WTC11 (cell line): Measurements from ENCODE around the gene LEFTY2. TPM values are rescaled to one million over a fixed set of nuclear protein-coding genes. Genes with fewer than 3 reads are reported as not detected.
"Not testable (repeated sequence)": the region's sequence is repeated elsewhere in the genome, so short reads cannot be mapped to it uniquely, and the experiment has no call there.

Experiments
- ATAC-seq: fragments of 200-7000 bp; cut with Tn5 transposase; 2 replicates; pipeline ENCODE4 v1.10.0; 2021; ENCODE audit warnings: mild to moderate bottlenecking, moderate library complexity
- CTCF ChIA-PET: fragments of 300-600 bp; sonication (Branson Sonifier 250); formaldehyde crosslinking; loops from one replicate; lab custom pipeline; 2021; ENCODE audit warnings: antibody characterized with exemption; lab: Charles Lee
- POLR2A ChIA-PET: fragments of 350-600 bp; sonication (Branson Sonifier 250); formaldehyde crosslinking; loops from one replicate; lab custom pipeline; 2021; ENCODE audit warnings: antibody characterized with exemption; lab: Charles Lee
- DNase-seq: peaks from one replicate; pipeline ENCODE4 v3.0.0; 2021; ENCODE audit warnings: low spot score
- H3K27ac Mint-ChIP-seq: 2 replicates; pipeline ENCODE4 v1.8.0; 2021; ENCODE audit warnings: mixed read lengths
- H3K27me3 Mint-ChIP-seq: 2 replicates; pipeline ENCODE4 v1.8.0; 2021; ENCODE audit warnings: low read depth, mild to moderate bottlenecking, moderate library complexity, mixed read lengths
- H3K36me3 Mint-ChIP-seq: 2 replicates; pipeline ENCODE4 v1.8.0; 2021; ENCODE audit warnings: mixed read lengths
- H3K4me1 Mint-ChIP-seq: 2 replicates; pipeline ENCODE4 v1.8.0; 2022; ENCODE audit warnings: mixed read lengths
- H3K4me3 Mint-ChIP-seq: 2 replicates; pipeline ENCODE4 v1.8.0; 2021; ENCODE audit warnings: mild to moderate bottlenecking, moderate library complexity, mixed read lengths
- H3K9me3 Mint-ChIP-seq: 2 replicates; pipeline ENCODE4 v1.8.0; 2021; ENCODE audit warnings: mixed read lengths
- JAZF1 ChIP-seq: fragments of 250-450 bp; sonication (Bioruptor Pico); IDR thresholded peaks from 2 replicates; pipeline ENCODE4 v1.9.0; 2021; ENCODE audit warnings: moderate library complexity, mild to moderate bottlenecking, inconsistent platforms
- JUN ChIP-seq: sonication (generic); formaldehyde crosslinking; IDR thresholded peaks from 2 replicates; pipeline ENCODE4 v1.8.0; 2023; ENCODE audit warnings: mild to moderate bottlenecking, missing genetic modification reagents
- NR3C1 ChIP-seq: sonication (generic); formaldehyde crosslinking; conservative IDR thresholded peaks from 2 replicates; pipeline ENCODE4 v1.8.1; 2023; ENCODE audit warnings: low read depth, mild to moderate bottlenecking, missing genetic modification reagents
- SMAD4 ChIP-seq: sonication (generic); formaldehyde crosslinking; IDR thresholded peaks from 2 replicates; pipeline ENCODE4 v1.8.0; 2022; ENCODE audit warnings: mild to moderate bottlenecking, missing genetic modification reagents
- SP1 ChIP-seq: sonication (generic); formaldehyde crosslinking; conservative IDR thresholded peaks from 2 replicates; pipeline ENCODE4 v1.8.1; 2022; ENCODE audit warnings: missing genetic modification reagents
- TCF7 ChIP-seq: sonication (generic); formaldehyde crosslinking; IDR thresholded peaks from 2 replicates; pipeline ENCODE4 v1.8.0; 2022; ENCODE audit warnings: mild to moderate bottlenecking, low read depth, missing genetic modification reagents, moderate library complexity
- TEAD4 ChIP-seq: sonication (generic); formaldehyde crosslinking; IDR thresholded peaks from 2 replicates; pipeline ENCODE4 v1.8.0; 2022; ENCODE audit warnings: mild to moderate bottlenecking, missing genetic modification reagents
- TP53 ChIP-seq: sonication (generic); formaldehyde crosslinking; IDR thresholded peaks from 2 replicates; pipeline ENCODE4 v1.8.1; 2023; ENCODE audit warnings: mild to moderate bottlenecking, missing genetic modification reagents
- ZBTB21 ChIP-seq: sonication (generic); formaldehyde crosslinking; IDR thresholded peaks from 2 replicates; pipeline ENCODE4 v1.8.1; 2023; ENCODE audit warnings: mild to moderate bottlenecking, missing genetic modification reagents, borderline replicate concordance
- ZNF138 ChIP-seq: sonication (generic); formaldehyde crosslinking; conservative IDR thresholded peaks from 2 replicates; pipeline ENCODE4 v1.8.1; 2022; ENCODE audit warnings: mild to moderate bottlenecking, moderate library complexity, missing genetic modification reagents
- ZNF232 ChIP-seq: sonication (generic); formaldehyde crosslinking; IDR thresholded peaks from 2 replicates; pipeline ENCODE4 v1.8.0; 2022; ENCODE audit warnings: mild to moderate bottlenecking, missing genetic modification reagents
- ZNF317 ChIP-seq: sonication (generic); formaldehyde crosslinking; IDR thresholded peaks from 2 replicates; pipeline ENCODE4 v1.8.1; 2023; ENCODE audit warnings: low read depth, mild to moderate bottlenecking, moderate library complexity, missing genetic modification reagents, borderline replicate concordance
- ZNF671 ChIP-seq: fragments of 250-450 bp; sonication (Bioruptor Pico); IDR thresholded peaks from 2 replicates; pipeline ENCODE4 v1.8.0; 2021; ENCODE audit warnings: mild to moderate bottlenecking
- total RNA-seq: library from RNA; stranded (reverse); gene quantifications from 3 replicates; pipeline ENCODE4 v1.2.3, GENCODE V29; 2021
- TF ChIP-seq, protein P1 (sequence below): sonication (generic); formaldehyde crosslinking; conservative IDR thresholded peaks from 2 replicates; pipeline ENCODE4 v1.8.1; 2023; ENCODE audit warnings: mild to moderate bottlenecking, low read depth, missing genetic modification reagents, moderate library complexity
- TF ChIP-seq, protein P2 (sequence below): sonication (generic); formaldehyde crosslinking; IDR thresholded peaks from 2 replicates; pipeline ENCODE4 v1.8.0; 2022; ENCODE audit warnings: mild to moderate bottlenecking, missing genetic modification reagents
- TF ChIP-seq, protein P3 (sequence below): fragments of 250-450 bp; sonication (Bioruptor Pico); IDR thresholded peaks from 2 replicates; pipeline ENCODE4 v1.9.0; 2021; ENCODE audit warnings: mild to moderate bottlenecking, borderline replicate concordance
- TF ChIP-seq, protein P4 (sequence below): sonication (generic); formaldehyde crosslinking; conservative IDR thresholded peaks from 2 replicates; pipeline ENCODE4 v1.8.1; 2022; ENCODE audit warnings: mild to moderate bottlenecking, missing genetic modification reagents

LEFTY2 gene
- total RNA-seq, 1 experiment from 2014 or later: 15.5 TPM

DNA sequence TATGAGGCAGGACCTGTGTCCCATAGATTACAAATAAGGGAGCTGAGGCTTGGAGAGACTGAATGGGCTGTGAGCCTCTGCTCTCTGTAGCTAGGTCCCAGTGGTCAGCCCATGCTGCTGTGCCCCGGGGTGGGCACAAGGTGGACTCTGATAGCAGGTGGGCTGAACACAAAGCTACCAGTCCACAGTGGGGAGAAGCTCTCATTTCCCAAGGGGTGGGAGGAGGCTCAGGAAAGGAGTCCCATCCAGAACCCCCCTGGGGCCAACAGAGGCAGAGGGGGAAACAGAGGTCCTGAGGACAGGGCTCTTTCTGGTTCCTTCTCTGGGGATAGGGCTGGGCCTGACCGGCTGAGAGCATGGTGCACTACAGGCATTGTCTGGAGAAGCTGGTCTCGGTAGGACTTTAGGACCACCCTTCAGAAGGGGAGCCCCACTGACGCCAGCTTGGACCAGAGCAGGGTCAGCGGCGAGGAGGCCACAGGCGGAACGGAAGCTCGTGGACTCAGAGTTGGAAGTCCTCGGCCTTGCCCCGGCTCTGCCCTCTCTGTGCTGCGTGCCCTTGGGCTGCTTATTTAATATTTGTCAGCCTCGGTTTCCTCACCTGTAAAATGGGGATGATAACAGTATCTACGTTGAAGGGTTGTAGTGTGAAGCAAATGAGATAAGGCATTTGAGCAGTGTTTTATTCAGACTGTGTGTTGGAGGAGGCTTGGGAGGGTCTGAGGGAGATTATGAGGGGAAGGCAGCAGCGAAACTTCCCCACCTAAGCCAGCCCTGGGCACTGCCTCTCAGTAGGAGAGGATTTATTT lies 31.5 kb upstream of the LEFTY2 start (continued):
- TF ChIP-seq, protein P1, sequence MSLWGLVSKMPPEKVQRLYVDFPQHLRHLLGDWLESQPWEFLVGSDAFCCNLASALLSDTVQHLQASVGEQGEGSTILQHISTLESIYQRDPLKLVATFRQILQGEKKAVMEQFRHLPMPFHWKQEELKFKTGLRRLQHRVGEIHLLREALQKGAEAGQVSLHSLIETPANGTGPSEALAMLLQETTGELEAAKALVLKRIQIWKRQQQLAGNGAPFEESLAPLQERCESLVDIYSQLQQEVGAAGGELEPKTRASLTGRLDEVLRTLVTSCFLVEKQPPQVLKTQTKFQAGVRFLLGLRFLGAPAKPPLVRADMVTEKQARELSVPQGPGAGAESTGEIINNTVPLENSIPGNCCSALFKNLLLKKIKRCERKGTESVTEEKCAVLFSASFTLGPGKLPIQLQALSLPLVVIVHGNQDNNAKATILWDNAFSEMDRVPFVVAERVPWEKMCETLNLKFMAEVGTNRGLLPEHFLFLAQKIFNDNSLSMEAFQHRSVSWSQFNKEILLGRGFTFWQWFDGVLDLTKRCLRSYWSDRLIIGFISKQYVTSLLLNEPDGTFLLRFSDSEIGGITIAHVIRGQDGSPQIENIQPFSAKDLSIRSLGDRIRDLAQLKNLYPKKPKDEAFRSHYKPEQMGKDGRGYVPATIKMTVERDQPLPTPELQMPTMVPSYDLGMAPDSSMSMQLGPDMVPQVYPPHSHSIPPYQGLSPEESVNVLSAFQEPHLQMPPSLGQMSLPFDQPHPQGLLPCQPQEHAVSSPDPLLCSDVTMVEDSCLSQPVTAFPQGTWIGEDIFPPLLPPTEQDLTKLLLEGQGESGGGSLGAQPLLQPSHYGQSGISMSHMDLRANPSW (CRISPR knock-in tag): no peak
- no peak for TF ChIP-seq ZBTB21

DNA sequence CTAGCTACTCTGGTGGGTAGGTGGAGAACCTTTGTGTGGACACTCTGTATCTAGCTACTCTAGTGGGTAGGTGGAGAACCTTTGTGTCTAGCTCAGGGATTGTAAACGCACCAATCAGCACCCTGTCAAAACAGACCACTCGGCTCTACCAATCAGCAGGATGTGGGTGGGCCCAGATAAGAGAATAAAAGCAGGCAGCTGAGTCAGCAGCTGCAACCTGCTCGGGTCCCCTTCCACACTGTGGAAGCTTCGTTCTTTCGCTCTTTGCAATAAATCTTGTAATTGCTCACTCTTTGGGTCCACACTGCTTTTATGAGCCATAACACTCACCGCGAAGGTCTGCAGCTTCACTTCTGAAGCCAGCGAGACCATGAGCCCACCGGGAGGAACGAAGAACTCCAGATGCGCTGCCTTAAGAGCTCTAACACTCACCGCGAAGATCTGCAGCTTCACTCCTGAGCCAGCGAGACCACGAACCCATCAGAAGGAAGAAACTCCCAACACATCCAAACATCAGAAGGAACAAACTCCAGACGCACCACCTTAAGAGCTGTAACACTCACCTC lies 29.7 kb upstream of the LEFTY2 start:
- H3K36me3 Mint-ChIP-seq, H3K4me3 Mint-ChIP-seq, ATAC-seq, POLR2A ChIA-PET, H3K4me1 Mint-ChIP-seq, H3K27ac Mint-ChIP-seq, H3K27me3 Mint-ChIP-seq, DNase-seq: not testable (repeated sequence)
- TF ChIP-seq ZNF317 (CRISPR knock-in tag): peak; percentile 64; the same call in 1 of the 2 replicates
- CTCF ChIA-PET: interaction anchor here (2.3 kb wide), 1 partner anchor 17 kb away, joined by 7 read pairs; no protein-coding TSS in a partner anchor
- peaks cover 12% of the 10 kb centered on the region for H3K9me3 Mint-ChIP-seq

DNA sequence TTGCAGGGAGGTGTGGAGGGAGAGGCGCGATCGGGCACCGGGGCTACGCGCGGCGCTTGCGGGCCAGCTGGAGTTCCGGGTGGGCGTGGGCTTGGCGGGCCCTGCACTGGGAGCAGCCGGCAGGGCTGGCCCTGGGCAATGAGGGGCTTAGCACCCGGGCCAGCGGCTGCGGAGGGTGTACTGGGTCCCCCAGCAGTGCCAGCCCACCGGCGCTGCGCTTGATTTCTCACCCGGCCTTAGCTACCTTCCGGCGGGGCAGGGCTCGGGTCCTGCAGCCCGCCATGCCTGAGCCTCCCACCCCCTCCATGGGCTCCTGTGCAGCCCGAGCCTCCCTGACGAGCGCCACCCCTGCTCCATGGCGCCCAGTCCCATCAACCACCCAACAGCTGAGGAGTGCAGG lies 28.7 kb upstream of the LEFTY2 start:
- DNase-seq, H3K27me3 Mint-ChIP-seq, H3K4me1 Mint-ChIP-seq, H3K27ac Mint-ChIP-seq, H3K36me3 Mint-ChIP-seq, ATAC-seq, H3K4me3 Mint-ChIP-seq: not testable (repeated sequence)
- peaks cover 12% of the 10 kb centered on the region for H3K9me3 Mint-ChIP-seq
- ChIA-PET CTCF (interaction anchor here (1.3 to 2.3 kb wide), 2 partner anchors 18 to 495 kb away, joined by 3 to 7 read pairs; no protein-coding TSS in a partner anchor), POLR2A (interaction anchor here (0.6 kb wide), 1 partner anchor 40 kb away, joined by 3 read pairs; no protein-coding TSS in a partner anchor)

DNA sequence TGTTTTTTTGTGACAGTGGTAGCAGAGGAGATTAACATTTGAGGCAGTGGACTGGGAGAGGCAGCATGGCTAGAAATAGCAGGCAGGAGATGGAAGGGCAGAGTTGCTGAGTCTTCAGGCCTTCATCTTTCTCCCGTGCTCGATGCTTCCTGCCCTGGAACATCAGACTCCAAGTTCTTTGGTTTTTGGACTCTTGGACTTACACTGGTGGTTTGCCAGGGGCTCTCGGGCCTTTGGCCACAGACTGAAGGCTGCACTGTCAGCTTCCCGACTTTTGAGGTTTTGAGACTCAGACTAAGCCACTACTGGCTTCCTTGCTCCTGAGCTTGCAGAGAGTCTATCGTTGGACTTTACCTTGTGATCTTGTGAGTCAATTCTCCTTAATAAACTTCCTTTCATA lies 24.2 kb upstream of the LEFTY2 start:
- DNase-seq (no peak), ATAC-seq (no peak)
- Mint-ChIP-seq H3K9me3 (0 out of 2 replicates have a peak, but pooled peaks cover 4% of the 10 kb centered on the region), H3K27me3 (peaks cover 26% of the 10 kb centered on the region), H3K4me1 (no peaks in the 10 kb centered on the region), H3K36me3 (peaks cover 4% of the 10 kb centered on the region; the same call in 1 of the 2 replicates), H3K27ac (no peak overlapping the region), H3K4me3 (no peak overlapping the region)
- ChIA-PET CTCF (no interaction called here), POLR2A (interaction anchor here (0.7 kb wide), 1 partner anchor 24 kb away, joined by 4 read pairs; the partner anchor contains the start of gene LEFTY2)
- TF ChIP-seq ZNF671 (CRISPR knock-in tag) (no peak), SP1 (no peak), TEAD4 (CRISPR knock-in tag) (no peak), NR3C1 (no peak), ZNF232 (no peak), SMAD4 (no peak), ZNF138 (CRISPR knock-in tag) (no peak), TCF7 (CRISPR knock-in tag) (no peak), JUN (CRISPR knock-in tag) (no peak)

DNA sequence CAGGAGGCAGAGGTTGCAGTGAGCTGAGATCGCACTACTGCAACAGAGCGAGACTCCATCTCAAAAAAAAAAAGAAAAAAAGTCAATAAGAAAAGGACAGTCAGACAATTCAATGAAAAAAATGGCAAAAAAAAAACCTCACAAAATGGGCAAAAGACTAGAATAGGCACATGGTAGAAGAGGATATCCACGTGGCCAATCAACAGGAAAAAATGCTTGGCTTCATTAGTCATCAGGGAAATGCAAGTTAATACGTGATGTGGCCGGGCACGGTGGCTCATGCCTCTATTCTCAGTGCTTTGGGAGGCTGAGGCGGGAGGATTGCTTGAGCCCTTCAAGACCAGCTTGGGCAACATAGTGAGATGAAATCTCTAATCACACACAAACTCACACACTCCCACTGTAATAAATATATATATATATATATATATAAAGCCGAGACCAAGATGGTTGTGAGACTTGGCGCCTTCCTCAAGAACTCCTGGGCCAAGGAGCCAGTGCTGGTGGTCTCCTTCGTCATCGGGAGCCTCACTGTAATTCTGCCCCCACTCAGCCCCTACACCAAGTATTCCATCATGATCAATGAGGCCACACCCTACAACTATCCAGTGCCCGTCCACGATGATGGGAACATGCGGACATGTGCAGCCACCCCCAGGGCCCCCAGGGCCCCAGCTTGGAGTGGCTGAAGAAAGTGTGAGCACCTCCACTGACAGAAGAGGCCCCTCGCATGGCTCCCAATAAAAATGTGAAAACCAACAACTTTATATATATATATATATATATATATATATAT lies 22.9 kb upstream of the LEFTY2 start:
- no peak for DNase-seq
- Mint-ChIP-seq H3K9me3 (0 out of 2 replicates have a peak, but pooled peaks cover 3% of the 10 kb centered on the region), H3K4me1 (no peaks in the 10 kb centered on the region), H3K27ac (no peak overlapping the region), H3K27me3 (peaks cover 30% of the 10 kb centered on the region), H3K4me3 (no peak overlapping the region), H3K36me3 (peaks cover 3% of the 10 kb centered on the region; the same call in 1 of the 2 replicates)
- no peak for ATAC-seq
- POLR2A ChIA-PET: no interaction called here
- CTCF ChIA-PET: interaction anchor here (1.0 to 2.9 kb wide), 6 partner anchors 11 to 191 kb away, joined by 3 to 18 read pairs (median 6); partner anchors contain the start of genes LEFTY2 and TMEM63A
- TF ChIP-seq, protein P2, sequence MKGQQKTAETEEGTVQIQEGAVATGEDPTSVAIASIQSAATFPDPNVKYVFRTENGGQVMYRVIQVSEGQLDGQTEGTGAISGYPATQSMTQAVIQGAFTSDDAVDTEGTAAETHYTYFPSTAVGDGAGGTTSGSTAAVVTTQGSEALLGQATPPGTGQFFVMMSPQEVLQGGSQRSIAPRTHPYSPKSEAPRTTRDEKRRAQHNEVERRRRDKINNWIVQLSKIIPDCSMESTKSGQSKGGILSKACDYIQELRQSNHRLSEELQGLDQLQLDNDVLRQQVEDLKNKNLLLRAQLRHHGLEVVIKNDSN: no peak
- TF ChIP-seq TP53 (CRISPR knock-in tag): no peak
- TF ChIP-seq, protein P3, sequence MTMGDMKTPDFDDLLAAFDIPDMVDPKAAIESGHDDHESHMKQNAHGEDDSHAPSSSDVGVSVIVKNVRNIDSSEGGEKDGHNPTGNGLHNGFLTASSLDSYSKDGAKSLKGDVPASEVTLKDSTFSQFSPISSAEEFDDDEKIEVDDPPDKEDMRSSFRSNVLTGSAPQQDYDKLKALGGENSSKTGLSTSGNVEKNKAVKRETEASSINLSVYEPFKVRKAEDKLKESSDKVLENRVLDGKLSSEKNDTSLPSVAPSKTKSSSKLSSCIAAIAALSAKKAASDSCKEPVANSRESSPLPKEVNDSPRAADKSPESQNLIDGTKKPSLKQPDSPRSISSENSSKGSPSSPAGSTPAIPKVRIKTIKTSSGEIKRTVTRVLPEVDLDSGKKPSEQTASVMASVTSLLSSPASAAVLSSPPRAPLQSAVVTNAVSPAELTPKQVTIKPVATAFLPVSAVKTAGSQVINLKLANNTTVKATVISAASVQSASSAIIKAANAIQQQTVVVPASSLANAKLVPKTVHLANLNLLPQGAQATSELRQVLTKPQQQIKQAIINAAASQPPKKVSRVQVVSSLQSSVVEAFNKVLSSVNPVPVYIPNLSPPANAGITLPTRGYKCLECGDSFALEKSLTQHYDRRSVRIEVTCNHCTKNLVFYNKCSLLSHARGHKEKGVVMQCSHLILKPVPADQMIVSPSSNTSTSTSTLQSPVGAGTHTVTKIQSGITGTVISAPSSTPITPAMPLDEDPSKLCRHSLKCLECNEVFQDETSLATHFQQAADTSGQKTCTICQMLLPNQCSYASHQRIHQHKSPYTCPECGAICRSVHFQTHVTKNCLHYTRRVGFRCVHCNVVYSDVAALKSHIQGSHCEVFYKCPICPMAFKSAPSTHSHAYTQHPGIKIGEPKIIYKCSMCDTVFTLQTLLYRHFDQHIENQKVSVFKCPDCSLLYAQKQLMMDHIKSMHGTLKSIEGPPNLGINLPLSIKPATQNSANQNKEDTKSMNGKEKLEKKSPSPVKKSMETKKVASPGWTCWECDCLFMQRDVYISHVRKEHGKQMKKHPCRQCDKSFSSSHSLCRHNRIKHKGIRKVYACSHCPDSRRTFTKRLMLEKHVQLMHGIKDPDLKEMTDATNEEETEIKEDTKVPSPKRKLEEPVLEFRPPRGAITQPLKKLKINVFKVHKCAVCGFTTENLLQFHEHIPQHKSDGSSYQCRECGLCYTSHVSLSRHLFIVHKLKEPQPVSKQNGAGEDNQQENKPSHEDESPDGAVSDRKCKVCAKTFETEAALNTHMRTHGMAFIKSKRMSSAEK (CRISPR knock-in tag): no peak
- TF ChIP-seq, protein P4, sequence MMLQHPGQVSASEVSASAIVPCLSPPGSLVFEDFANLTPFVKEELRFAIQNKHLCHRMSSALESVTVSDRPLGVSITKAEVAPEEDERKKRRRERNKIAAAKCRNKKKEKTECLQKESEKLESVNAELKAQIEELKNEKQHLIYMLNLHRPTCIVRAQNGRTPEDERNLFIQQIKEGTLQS (CRISPR knock-in tag): no peak
- no peak for TF ChIP-seq JAZF1
